Subcutaneous preadipocyte (primary cell): ENCODE data around the gene UNC13C. TPM values are rescaled to one million over a fixed set of nuclear protein-coding genes. Genes with fewer than 3 reads are reported as not detected.

Experiments used
- total RNA-seq: library from RNA; depleted of rRNA; stranded (reverse); fragments of >200 nt; gene quantifications from 2 replicates; pipeline ENCODE4 v1.2.3, GENCODE V29; 2012

UNC13C gene
- total RNA-seq, result not detected in 2 replicates

DNA sequence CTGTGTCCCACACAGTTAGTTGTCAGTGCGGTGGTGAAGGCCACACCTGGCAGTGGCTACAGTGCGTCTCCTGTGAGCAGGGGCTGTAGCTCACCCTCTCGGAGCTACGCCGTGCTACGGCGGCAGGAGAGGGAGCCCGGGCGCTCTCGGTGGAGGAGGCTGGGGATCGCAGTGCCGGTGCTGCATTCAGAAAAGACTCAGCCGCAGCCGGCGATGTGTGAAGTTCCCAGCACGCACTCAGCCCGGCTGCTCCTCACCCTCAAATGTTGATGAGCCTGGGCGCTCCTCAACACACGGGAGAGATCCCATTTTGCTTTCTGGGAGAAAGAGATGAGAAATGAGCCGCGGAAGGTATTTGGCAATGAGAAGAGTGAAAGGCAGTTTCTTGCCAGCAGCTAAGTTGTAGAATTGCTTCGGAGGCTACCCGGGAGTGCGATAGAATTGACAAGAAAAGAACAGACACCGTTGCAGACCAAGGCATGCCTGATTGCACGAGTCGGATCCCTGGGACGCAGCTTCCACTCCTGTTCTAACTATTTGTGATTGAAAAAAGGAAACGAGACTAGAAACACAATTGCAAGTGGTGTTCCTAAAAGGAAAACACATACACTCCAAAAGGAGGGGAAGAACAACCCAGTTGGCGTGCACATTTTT lies at the start of gene UNC13C:
TSS of gene UNC13C (plus strand) at position 189 of the 654 bp plus-strand sequence. CDS start 34,463 bp downstream, outside the sequence.

Other genes with a start within 250 kb of the UNC13C start
- not detected in 2 replicates for gene WDR72, start 218.8 kb upstream of the UNC13C start, total RNA-seq